Activated CD4-positive, alpha-beta T cell treated with anti-CD3 and anti-CD28 coated beads, Interleukin-2, amount 50 U/mL, for 48 hours (primary cell): ENCODE measurements around the gene OSBPL5.
A peak's percentile ranks its signal among the peaks of the same experiment; 100 is the strongest.

Experiments
- DNase-seq, 2 experiments: peaks; one replicate each; pipeline ENCODE4 v3.0.0-alpha.2; 2020

Gene OSBPL5

GRCh38 chr11:3096909-3097530 lies 68.1 kb downstream of the OSBPL5 start:
- no peak for DNase-seq

GRCh38 chr11:3095712-3096361 lies 69.3 kb downstream of the OSBPL5 start:
- no peak for DNase-seq

GRCh38 chr11:3094223-3094824 lies 70.8 kb downstream of the OSBPL5 start:
- no peak for DNase-seq

GRCh38 chr11:3093281-3094191 lies 71.6 kb downstream of the OSBPL5 start:
- no peak for DNase-seq

GRCh38 chr11:3092603-3093141 lies 72.4 kb downstream of the OSBPL5 start:
- DNase-seq: no peak

- DNase-seq: peak; percentile 73 to 77
Observed at GRCh38 chr11:3091846-3092602, 73.1 kb downstream of the OSBPL5 start.

- no peak for DNase-seq
Observed at GRCh38 chr11:3091081-3091845, 73.8 kb downstream of the OSBPL5 start.

GRCh38 chr11:3090096-3090901 lies 74.8 kb downstream of the OSBPL5 start:
- no peak for DNase-seq

DNA sequence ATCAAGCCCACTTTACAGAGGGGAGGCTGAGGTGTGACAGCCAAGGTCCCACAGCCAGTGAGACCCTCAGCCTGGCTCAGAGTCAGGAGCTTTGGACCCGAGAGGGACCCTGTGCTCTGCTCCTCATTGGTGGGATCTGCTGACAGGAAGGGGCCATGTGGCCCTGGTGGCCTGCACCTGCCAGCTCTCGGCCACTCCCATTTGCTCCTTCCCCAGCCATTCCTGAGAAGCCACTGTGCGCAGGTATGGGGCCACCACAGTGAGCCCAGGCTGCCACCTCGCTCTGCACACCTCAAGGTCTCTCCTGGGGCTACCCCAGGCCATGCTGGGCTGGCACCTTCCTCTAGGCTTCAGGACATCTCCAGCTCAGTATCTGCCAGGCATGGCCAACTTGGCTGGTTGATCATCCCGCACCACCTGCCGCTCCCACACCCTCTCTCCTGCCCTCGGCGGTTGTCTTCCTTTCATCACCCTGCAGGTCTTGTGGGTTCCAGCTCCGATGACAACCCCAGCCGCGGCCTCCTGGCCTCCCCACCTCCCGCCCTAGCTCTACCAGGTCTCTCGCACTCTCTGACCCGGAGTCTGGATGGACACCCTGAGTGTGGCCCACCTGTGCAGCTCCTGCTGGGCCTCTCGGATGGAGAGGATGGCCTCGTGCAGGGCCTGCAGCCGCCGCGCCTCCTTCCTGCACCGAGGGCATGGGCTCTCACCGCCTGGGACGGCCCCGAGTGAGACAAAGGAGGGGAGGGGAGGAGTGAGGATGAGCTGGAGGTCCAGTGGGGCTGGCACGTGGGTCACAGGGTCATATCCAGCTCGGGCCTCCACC lies 75.7 kb downstream of the OSBPL5 start:
- no peak for DNase-seq

GRCh38 chr11:3088806-3089205 lies 76.3 kb downstream of the OSBPL5 start:
- no peak for DNase-seq

- no peak for DNase-seq
Observed at GRCh38 chr11:3087821-3088800, 77.0 kb downstream of the OSBPL5 start.

- no peak for DNase-seq
Observed at GRCh38 chr11:3087373-3087772, 77.7 kb downstream of the OSBPL5 start.

GRCh38 chr11:3086671-3087150 lies 78.4 kb downstream of the OSBPL5 start:
- no peak for DNase-seq

DNA sequence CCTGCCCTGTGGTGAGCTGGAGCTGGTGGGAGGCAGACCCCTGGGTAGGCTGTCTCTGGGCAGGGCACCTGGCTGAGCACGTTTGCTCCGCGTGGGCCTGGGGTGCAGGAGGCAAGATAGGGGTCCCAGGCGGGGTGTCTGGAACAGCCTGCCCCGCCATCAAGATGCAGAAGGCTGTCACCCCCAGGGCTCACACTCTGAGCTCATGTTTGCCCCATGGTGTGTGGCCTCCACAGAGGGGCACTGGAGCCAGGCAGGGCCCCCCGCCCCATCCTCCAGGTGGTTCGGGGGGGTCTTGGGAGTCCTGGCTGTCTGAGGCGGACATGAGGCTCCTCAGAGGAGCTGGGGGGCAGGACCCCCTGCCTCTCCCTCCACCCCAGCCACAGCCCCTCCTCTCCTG lies 79.0 kb downstream of the OSBPL5 start:
- no peak for DNase-seq

- DNase-seq: no peak
Observed at GRCh38 chr11:3085052-3085451, 80.1 kb downstream of the OSBPL5 start.

- DNase-seq: no peak
Observed at GRCh38 chr11:3083321-3083720, 81.8 kb downstream of the OSBPL5 start.

DNA sequence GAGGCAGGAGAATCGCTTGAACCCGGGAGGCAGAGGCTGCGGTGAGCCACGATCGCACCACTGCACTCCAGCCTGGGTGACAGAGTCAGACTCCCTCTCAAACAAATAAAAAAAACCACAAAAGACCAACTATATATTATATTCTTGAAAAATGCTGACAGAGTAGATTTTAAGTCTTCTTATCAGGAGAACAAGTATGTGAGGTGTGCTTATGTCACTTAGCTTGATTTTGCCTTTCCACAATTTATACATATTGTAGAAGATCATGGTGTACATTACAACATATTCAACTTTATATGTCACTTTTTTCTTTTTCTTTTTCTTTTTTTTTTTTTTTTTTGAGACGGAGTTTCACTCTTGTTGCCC lies 83.7 kb downstream of the OSBPL5 start:
- no peak for DNase-seq

- DNase-seq: no peak
Observed at GRCh38 chr11:3080733-3081385, 84.3 kb downstream of the OSBPL5 start.
